ENCODE results near the gene UBE2Z.

The UBE2Z gene

GRCh38 chr17:48961516-48962233, 53.5 kb downstream of the UBE2Z start (continued):
- peak; percentile 90 for TF ChIP-seq ZNF121 (tag by site-specific recombination; IDR thresholded peaks at IDR 0.05)

DNA sequence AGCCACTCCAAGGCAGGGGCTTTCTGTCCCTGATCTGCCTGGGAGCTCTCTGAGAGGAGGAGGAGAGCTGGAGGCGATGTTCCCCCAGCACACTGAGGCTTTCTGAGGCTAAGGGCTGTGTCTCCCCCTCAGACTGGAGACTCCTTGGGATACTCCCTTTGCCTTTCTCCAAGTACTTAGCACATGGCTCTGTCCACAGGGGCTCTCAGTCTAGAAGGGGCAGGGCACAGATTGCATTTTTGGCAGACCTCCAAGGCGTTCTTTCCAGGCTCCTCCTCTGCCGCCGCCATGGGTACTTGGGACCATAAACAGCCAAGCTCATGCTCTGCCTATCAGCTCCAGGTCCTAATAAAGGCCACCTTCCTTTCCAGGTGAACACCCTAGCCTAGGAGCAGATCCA, 62.0 kb downstream of the UBE2Z start:
- Histone ChIP-seq H3K36me3 (ENCODE audit: control insufficient read depth in 2 of 2, insufficient read depth in 1 of 2, low read length in 2 of 2) (no peaks in the 10 kb centered on the region), H3K9me3 (ENCODE audit: control insufficient read depth, insufficient read depth, low read depth, low read length) (no peaks in the 10 kb centered on the region), H3K4me1 (ENCODE audit: control insufficient read depth, insufficient read depth, low read length) (peaks cover 15% of the 10 kb centered on the region), H3K27ac (ENCODE audit: extremely low read depth, low read depth, low read length) (peak overlapping the region; percentile 13; the same call in 1 of the 2 replicates), H3K4me3 (ENCODE audit: low read depth, low read length) (no peak overlapping the region)
- CTCF ChIA-PET = interaction anchor here (0.8 to 3.1 kb wide), 6 partner anchors 8 to 224 kb away, joined by 3 to 10 read pairs (median 4); no protein-coding TSS in a partner anchor
- POLR2A ChIA-PET = interaction anchor here (0.6 to 5.6 kb wide), 8 partner anchors 9 to 91 kb away, joined by 3 to 42 read pairs (median 8); partner anchors contain the start of genes IGF2BP1 and SNF8
- TF ChIP-seq ZNF274 (IDR thresholded peaks at IDR 0.05; ENCODE audit: low read length) (no peak), ZNF274 (tag by site-specific recombination; IDR thresholded peaks at IDR 0.05; ENCODE audit: borderline replicate concordance) (no peak), ZNF184 (tag by site-specific recombination; IDR thresholded peaks at IDR 0.05) (no peak), ZNF155 (tag by site-specific recombination; IDR thresholded peaks at IDR 0.05) (no peak), ZNF629 (tag by site-specific recombination; IDR thresholded peaks at IDR 0.05) (no peak), ZNF292 (tag by site-specific recombination; IDR thresholded peaks at IDR 0.05; ENCODE audit: borderline replicate concordance, low read depth) (no peak), ZNF423 (tag by site-specific recombination; IDR thresholded peaks at IDR 0.05) (no peak), ZIC2 (tag by site-specific recombination; IDR thresholded peaks at IDR 0.05) (no peak), PRDM10 (tag by site-specific recombination; IDR thresholded peaks at IDR 0.05) (peak; percentile 88), ZNF514 (tag by site-specific recombination; IDR thresholded peaks at IDR 0.05) (no peak), KLF8 (tag by site-specific recombination; IDR thresholded peaks at IDR 0.05) (no peak), SCRT1 (tag by site-specific recombination; IDR thresholded peaks at IDR 0.05; ENCODE audit: borderline replicate concordance) (no peak), OVOL3 (tag by site-specific recombination; IDR thresholded peaks at IDR 0.05) (no peak), KLF1 (tag by site-specific recombination; IDR thresholded peaks at IDR 0.05) (peak; percentile 20; the same call in 1 of the 2 replicates), ZNF529 (tag by site-specific recombination; IDR thresholded peaks at IDR 0.05; ENCODE audit: insufficient replicate concordance) (no peak), SP3 (tag by site-specific recombination; IDR thresholded peaks at IDR 0.05) (0 out of 2 replicates have a peak, but pooled peaks have one; percentile 33), ZNF677 (tag by site-specific recombination; IDR thresholded peaks at IDR 0.05) (no peak), ZXDB (tag by site-specific recombination; IDR thresholded peaks at IDR 0.05) (peak; percentile 66), ZNF354C (tag by site-specific recombination; IDR thresholded peaks at IDR 0.05; ENCODE audit: borderline replicate concordance, low read depth) (no peak), ZFP69B (tag by site-specific recombination; IDR thresholded peaks at IDR 0.05) (no peak), YY2 (tag by site-specific recombination; IDR thresholded peaks at IDR 0.05) (0 out of 2 replicates have a peak, but pooled peaks have one; percentile 19), ZNF394 (tag by site-specific recombination; IDR thresholded peaks at IDR 0.05; ENCODE audit: borderline replicate concordance) (peak; percentile 63; the same call in 1 of the 2 replicates), ZNF843 (tag by site-specific recombination; IDR thresholded peaks at IDR 0.05) (no peak), ZNF791 (tag by site-specific recombination; IDR thresholded peaks at IDR 0.05) (no peak), ZNF335 (tag by site-specific recombination; conservative IDR thresholded peaks at IDR 0.05) (peak; percentile 25; the same call in 1 of the 2 replicates), ZBTB6 (tag by site-specific recombination; IDR thresholded peaks at IDR 0.05) (peak; percentile 30; the same call in 1 of the 2 replicates)
- TF ChIP-seq, protein P1, sequence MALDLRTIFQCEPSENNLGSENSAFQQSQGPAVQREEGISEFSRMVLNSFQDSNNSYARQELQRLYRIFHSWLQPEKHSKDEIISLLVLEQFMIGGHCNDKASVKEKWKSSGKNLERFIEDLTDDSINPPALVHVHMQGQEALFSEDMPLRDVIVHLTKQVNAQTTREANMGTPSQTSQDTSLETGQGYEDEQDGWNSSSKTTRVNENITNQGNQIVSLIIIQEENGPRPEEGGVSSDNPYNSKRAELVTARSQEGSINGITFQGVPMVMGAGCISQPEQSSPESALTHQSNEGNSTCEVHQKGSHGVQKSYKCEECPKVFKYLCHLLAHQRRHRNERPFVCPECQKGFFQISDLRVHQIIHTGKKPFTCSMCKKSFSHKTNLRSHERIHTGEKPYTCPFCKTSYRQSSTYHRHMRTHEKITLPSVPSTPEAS (tag by site-specific recombination; IDR thresholded peaks at IDR 0.05) = no peak

Data from HEK293 (cell line).